Ovary (tissue), 3 donors: ENCODE results near the gene INHBC.

Experiments
- EP300 ChIP-seq: sonication (generic); formaldehyde crosslinking; IDR thresholded peaks from one replicate; pipeline ENCODE4 v1.6.1; 2017; ENCODE audit warnings: antibody characterized with exemption
- POLR2A ChIP-seq: fragments of 450-650 bp; IDR thresholded peaks from one replicate; pipeline ENCODE4 v1.6.1; 2017; ENCODE audit warnings: antibody characterized with exemption, mild to moderate bottlenecking, moderate library complexity
- TF ChIP-seq, protein P1 (sequence below), 3 donors: fragments of 450-650 bp in 2 of 3; fragments of 200-600 bp in 1 of 3; IDR thresholded peaks; one replicate each; pipeline versions ENCODE4 v1.5.1 to v1.8.0; 2016 to 2022; ENCODE audit warnings: antibody characterized with exemption in 3 of 3, mild to moderate bottlenecking in 1 of 3
- donor health status: DM: no; HTN: no; CAD: no.

DNA sequence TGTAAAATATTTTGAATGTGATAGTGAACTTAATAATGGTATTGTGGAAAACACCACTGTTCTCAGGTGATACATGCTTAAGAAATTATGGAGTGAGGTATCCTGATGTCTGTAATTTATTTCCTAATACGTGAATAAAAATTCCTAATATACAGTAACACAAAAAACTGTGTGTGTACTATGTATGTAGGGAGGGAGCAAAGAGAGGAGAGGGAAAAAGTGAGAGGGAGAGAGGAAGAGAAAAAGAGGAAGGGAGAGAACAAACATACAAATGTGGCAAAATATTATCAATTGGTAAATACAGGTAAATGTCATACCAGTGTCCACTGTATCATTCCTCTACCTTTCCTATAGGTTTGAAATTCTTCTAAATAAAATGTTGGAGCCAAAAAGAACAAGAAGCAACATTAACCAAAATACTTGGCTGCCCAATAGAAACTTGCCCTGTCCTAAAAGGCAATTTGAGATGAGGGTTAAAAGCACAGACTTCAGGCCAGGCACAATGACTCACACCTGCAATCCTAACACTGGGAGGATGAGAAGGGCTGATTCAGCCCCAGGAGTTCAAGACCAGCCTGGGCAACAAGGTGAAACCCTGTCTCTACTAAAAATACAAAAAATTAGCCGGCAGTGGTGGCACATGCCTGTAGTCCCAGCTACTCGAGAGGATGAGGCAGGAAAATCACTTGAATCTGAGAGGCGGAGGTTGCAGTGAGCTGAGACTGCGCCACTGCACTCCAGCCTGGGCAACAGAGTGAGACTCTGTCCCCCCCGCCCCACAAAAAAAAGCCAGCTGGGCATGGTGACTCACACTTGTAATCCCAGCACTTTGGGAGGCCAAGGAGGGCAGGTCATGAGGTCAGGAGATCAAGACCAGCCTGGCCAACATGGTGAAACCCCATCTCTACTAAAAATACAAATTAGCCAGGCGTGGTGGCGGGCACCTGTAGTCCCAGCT lies 18.3 kb upstream of the INHBC start:
- TF ChIP-seq POLR2A (no peak), EP300 (no peak)
- TF ChIP-seq, protein P1, sequence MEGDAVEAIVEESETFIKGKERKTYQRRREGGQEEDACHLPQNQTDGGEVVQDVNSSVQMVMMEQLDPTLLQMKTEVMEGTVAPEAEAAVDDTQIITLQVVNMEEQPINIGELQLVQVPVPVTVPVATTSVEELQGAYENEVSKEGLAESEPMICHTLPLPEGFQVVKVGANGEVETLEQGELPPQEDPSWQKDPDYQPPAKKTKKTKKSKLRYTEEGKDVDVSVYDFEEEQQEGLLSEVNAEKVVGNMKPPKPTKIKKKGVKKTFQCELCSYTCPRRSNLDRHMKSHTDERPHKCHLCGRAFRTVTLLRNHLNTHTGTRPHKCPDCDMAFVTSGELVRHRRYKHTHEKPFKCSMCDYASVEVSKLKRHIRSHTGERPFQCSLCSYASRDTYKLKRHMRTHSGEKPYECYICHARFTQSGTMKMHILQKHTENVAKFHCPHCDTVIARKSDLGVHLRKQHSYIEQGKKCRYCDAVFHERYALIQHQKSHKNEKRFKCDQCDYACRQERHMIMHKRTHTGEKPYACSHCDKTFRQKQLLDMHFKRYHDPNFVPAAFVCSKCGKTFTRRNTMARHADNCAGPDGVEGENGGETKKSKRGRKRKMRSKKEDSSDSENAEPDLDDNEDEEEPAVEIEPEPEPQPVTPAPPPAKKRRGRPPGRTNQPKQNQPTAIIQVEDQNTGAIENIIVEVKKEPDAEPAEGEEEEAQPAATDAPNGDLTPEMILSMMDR (IDR thresholded peaks at IDR 0.05) = no peak
